ENCODE results near the gene CRTC1. TPM values are rescaled to one million over a fixed set of nuclear protein-coding genes. Genes with fewer than 3 reads are reported as not detected.

Gene CRTC1
- total RNA-seq, 4 donors from 2014 or later, result 2.8 to 8.8 (median 3.7) TPM

- no peak overlapping the region for H3K4me3 ChIP-seq
- TF ChIP-seq CTCF (IDR thresholded peaks at IDR 0.05 in 4 of 5, conservative IDR thresholded peaks at IDR 0.05 in 1 of 5) (no peak), POLR2A (IDR thresholded peaks at IDR 0.05) (no peak)
- DNase-seq, result no peak
- H3K36me3 ChIP-seq, result no peaks in the 10 kb centered on the region
- no peaks in the 10 kb centered on the region for H3K4me1 ChIP-seq
- in situ Hi-C loops (cut with MboI; ENCODE audit: low sequenced_read_pairs in 4 of 4), result no loop called here
- ATAC-seq, result no peak
- no peak overlapping the region for H3K27ac ChIP-seq
- no peaks in the 10 kb centered on the region for H3K27me3 ChIP-seq
- H3K9me3 ChIP-seq, result no peaks in the 10 kb centered on the region
- intact Hi-C loops (cut with DNase I; ENCODE audit: low total_unique reads), result no loop called here
Observed at GRCh38 chr19:18778076-18778389, 94.6 kb downstream of the CRTC1 start.

GRCh38 chr19:18778826-18779495 lies 95.5 kb downstream of the CRTC1 start:
- intact Hi-C loops (cut with DNase I; ENCODE audit: low total_unique reads), result no loop called here
- ATAC-seq (no peak), DNase-seq (no peak)
- Histone ChIP-seq H3K36me3 (no peaks in the 10 kb centered on the region), H3K4me1 (no peaks in the 10 kb centered on the region), H3K27ac (no peak overlapping the region), H3K4me3 (no peak overlapping the region), H3K27me3 (no peaks in the 10 kb centered on the region), H3K9me3 (no peaks in the 10 kb centered on the region)
- in situ Hi-C loops (cut with MboI; ENCODE audit: low sequenced_read_pairs in 4 of 4), result no loop called here
- TF ChIP-seq POLR2A (IDR thresholded peaks at IDR 0.05), result no peak
- TF ChIP-seq CTCF (IDR thresholded peaks at IDR 0.05 in 4 of 5, conservative IDR thresholded peaks at IDR 0.05 in 1 of 5), result no peak

- H3K4me3 ChIP-seq, result no peak overlapping the region
- intact Hi-C loops (cut with DNase I; ENCODE audit: low total_unique reads), result no loop called here
- DNase-seq (no peak), ATAC-seq (no peak)
- no peak overlapping the region for H3K27ac ChIP-seq
- TF ChIP-seq POLR2A (IDR thresholded peaks at IDR 0.05) (no peak), CTCF (IDR thresholded peaks at IDR 0.05 in 4 of 5, conservative IDR thresholded peaks at IDR 0.05 in 1 of 5) (no peak)
- in situ Hi-C loops (cut with MboI; ENCODE audit: low sequenced_read_pairs in 4 of 4), result no loop called here
- H3K9me3 ChIP-seq, result no peaks in the 10 kb centered on the region
- no peaks in the 10 kb centered on the region for H3K27me3 ChIP-seq
- no peaks in the 10 kb centered on the region for H3K36me3 ChIP-seq
- H3K4me1 ChIP-seq, result peaks cover 0 to 6% of the 10 kb centered on the region in 2 donors
Observed at GRCh38 chr19:18780081-18780480, 96.6 kb downstream of the CRTC1 start.

GRCh38 chr19:18780631-18781030 lies 97.2 kb downstream of the CRTC1 start:
- Histone ChIP-seq H3K9me3 (no peaks in the 10 kb centered on the region), H3K4me3 (no peak overlapping the region), H3K27ac (no peak overlapping the region), H3K27me3 (peaks cover 3 to 4% (median 4%) of the 10 kb centered on the region in 3 donors), H3K4me1 (peaks cover 0 to 8% of the 10 kb centered on the region in 2 donors), H3K36me3 (no peaks in the 10 kb centered on the region)
- ATAC-seq (no peak), DNase-seq (no peak)
- in situ Hi-C loops (cut with MboI; ENCODE audit: low sequenced_read_pairs in 4 of 4), result no loop called here
- no peak for TF ChIP-seq POLR2A (IDR thresholded peaks at IDR 0.05)
- TF ChIP-seq CTCF (IDR thresholded peaks at IDR 0.05 in 4 of 5, conservative IDR thresholded peaks at IDR 0.05 in 1 of 5), result no peak
- intact Hi-C loops (cut with DNase I; ENCODE audit: low total_unique reads), result no loop called here
